Motor neuron (in vitro differentiated cells): Measurements from ENCODE around the gene PCNX4. TPM values are rescaled to one million over a fixed set of nuclear protein-coding genes. Genes with fewer than 3 reads are reported as not detected.
"Not testable (repeated sequence)": the region's sequence is repeated elsewhere in the genome, so short reads cannot be mapped to it uniquely, and the experiment has no call there.

Source experiments
- ATAC-seq, 8 experiments: fragments of 200-7000 bp; cut with Tn5 transposase; replicated peaks in 6 of 8; 2 replicates each; pipeline ENCODE4 v1.8.0; 2021; ENCODE audit warnings: mild to moderate bottlenecking in 8 of 8, moderate library complexity in 8 of 8
- H3K27ac ChIP-seq, 2 donors: fragments of 250-450 bp; sonication (Bioruptor Pico); 2 replicates each; pipeline ENCODE4 v1.9.0; 2021; ENCODE audit warnings: antibody characterized with exemption in 2 of 2, mild to moderate bottlenecking in 2 of 2, moderate library complexity in 1 of 2
- H3K4me1 ChIP-seq, 2 donors: fragments of 250-450 bp; sonication (Bioruptor Pico); replicated peaks in 1 of 2; 2 replicates each; pipeline ENCODE4 v1.6.1; 2021; ENCODE audit warnings: antibody characterized with exemption in 2 of 2, mild to moderate bottlenecking in 2 of 2, moderate library complexity in 1 of 2
- H3K4me3 ChIP-seq, 5 donors: fragments of 250-450 bp; sonication (Bioruptor Pico); 2 replicates each; pipeline ENCODE4 v1.9.0; 2021; ENCODE audit warnings: antibody characterized with exemption in 5 of 5, mild to moderate bottlenecking in 5 of 5, moderate library complexity in 4 of 5
- WGBS, 10 experiments: fragments of 450-650 bp; shearing (Covaris generic); methylation state at CpG; one replicate each; pipeline ENCODE4 v1.0.0; 2022; 5-methylcytosine and 5-hydroxymethylcytosine counted together
- in situ Hi-C, 9 experiments: fragments of 400-800 bp; cut with MboI; loops; one replicate each; pipeline ENCODE4 v1.15.0; 2021; ENCODE audit warnings: low sequenced_read_pairs in 9 of 9, low pct_unique_long_range_greater_than_20kb in 2 of 9; ENCODE audit not compliant: unreplicated experiment in 9 of 9
- total RNA-seq, 8 experiments: library from RNA; unstranded; fragments of 300-600 nt; gene quantifications; 2 replicates each; pipeline versions ENCODE4 v1.2.3 to v1.2.4, GENCODE V29; 2022

The PCNX4 gene
- total RNA-seq, 8 experiments from 2014 or later = 48.6 to 137 (median 69.1) TPM

GRCh38 chr14:60090864-60091519, 731 bp upstream of the PCNX4 start:
- WGBS, 10 experiments = 0 to 63% (median 44%) methylated on average over 1 to 8 of the region's 16 CpGs
- in situ Hi-C loops = no loop called here
- ATAC-seq = peak in 3 of 8 experiments; percentile 7 to 10 (median 10)

GRCh38 chr14:60092526-60092920, 800 bp downstream of the PCNX4 start:
- ATAC-seq = peak in 1 of 8 experiments; percentile 0
- Histone ChIP-seq H3K4me1 (peaks cover 10 to 16% of the 10 kb centered on the region in 2 donors), H3K27ac (peak overlapping the region; percentile 96 to 98), H3K4me3 (peak overlapping the region; percentile 46 to 84 (median 78))
- 0 to 6% (median 0%) methylated on average over 3 to 14 of the region's 14 CpGs; no CpG with 5 or more reads in 1 of the 10 experiments for WGBS, 10 experiments
- in situ Hi-C loops = no loop called here

More at GRCh38 chr14:60090864-60091519, 731 bp upstream of the PCNX4 start:
- Histone ChIP-seq H3K27ac (peak overlapping the region; percentile 96 to 98), H3K4me3 (peak overlapping the region; percentile 46 to 84 (median 78)), H3K4me1 (peaks cover 10 to 16% of the 10 kb centered on the region in 2 donors)

DNA sequence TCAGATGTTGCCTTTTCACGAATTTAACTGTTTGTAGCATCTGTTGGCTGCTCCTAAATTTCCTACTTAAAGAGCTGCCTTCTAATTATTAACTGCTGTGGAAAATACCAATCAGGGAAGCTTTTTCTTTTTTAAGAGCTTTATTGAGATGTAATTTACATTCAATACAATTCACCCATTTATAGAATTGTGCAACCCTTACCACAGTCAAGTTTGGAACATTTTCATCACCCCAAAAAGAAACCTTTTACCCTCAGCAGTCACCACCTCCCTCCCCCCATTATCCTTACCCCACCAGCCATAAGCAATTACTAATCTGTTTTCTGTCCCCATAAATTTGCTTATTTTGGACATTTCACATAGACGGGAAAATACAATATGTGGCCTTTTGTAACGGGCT, 1.4 kb downstream of the PCNX4 start:
- WGBS, 10 experiments = 0 to 20% (median 0%) methylated on average over 2 to 3 of the region's 3 CpGs
- H3K27ac ChIP-seq = peak overlapping the region in 1 of 2 donors; percentile 96
- in situ Hi-C loops = no loop called here
- no peak for ATAC-seq
- peaks cover 10 to 16% of the 10 kb centered on the region in 2 donors for H3K4me1 ChIP-seq
- peak overlapping the region; percentile 46 to 84 (median 78) for H3K4me3 ChIP-seq

GRCh38 chr14:60093606-60094005, 1.9 kb downstream of the PCNX4 start:
- no peak overlapping the region for H3K27ac ChIP-seq
- no peak for ATAC-seq
- H3K4me3 ChIP-seq = peak overlapping the region; percentile 46 to 84 (median 78)
- H3K4me1 ChIP-seq = peaks cover 10 to 16% of the 10 kb centered on the region in 2 donors
- in situ Hi-C loops = no loop called here

DNA sequence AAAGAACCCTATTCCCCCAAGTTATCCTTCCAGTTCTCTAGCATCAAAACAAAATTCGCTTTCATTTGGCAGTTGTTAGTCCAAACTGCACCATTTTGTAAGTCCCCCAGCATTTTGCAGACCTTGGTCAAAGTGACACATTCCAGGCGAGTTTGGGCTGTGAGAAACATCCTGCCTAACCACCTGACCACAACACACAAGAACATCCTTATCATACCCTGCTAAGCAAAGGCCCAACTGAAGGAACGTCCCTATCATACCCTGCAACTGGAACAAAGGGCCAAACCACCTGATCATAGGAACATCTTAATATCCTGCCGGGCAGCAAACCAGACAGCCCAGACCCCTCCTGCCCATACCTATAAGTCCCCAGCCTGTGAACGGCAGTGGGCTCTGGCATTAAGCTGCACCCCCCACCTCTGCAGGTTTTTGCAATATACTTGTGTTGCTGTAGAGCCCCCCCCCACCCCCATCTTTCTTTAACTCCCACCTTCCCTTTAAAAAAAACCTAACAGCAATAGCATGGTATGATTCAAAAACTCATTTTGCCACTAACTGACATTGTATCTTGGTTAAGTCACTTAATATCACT, 2.7 kb downstream of the PCNX4 start:
- no peak overlapping the region for H3K27ac ChIP-seq
- peaks cover 10 to 16% of the 10 kb centered on the region in 2 donors for H3K4me1 ChIP-seq
- WGBS, 10 experiments = 28 to 100% (median 50%) methylated on average over 1 to 4 of the region's 5 CpGs; no CpG with 5 or more reads in 3 of the 10 experiments
- H3K4me3 ChIP-seq = peak overlapping the region; percentile 46 to 84 (median 78)
- in situ Hi-C loops = no loop called here
- no peak for ATAC-seq

DNA sequence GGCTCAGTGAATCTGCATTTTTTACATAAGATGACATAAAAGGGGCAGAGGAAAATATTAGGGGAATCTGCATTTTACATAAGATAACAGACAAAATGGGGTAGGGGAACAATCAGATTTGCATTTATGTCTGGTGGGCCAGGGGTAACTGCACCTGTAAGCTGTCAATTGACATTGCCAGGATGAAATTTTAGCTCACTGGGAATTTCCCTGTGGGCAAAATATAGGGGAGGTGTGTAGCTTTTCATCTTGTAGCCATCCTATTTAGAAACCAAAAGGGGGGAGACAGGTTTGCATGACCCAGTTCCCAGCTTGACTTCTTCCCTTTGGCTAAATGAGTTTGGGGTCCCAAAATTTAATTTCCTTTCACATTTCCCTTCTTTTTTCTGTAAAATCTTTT, 3.5 kb downstream of the PCNX4 start:
- Histone ChIP-seq H3K4me1 (peaks cover 10 to 16% of the 10 kb centered on the region in 2 donors), H3K4me3 (peak overlapping the region in 4 of 5 donors; percentile 46 to 84 (median 80)), H3K27ac (no peak overlapping the region)
- in situ Hi-C loops = no loop called here
- ATAC-seq = no peak

DNA sequence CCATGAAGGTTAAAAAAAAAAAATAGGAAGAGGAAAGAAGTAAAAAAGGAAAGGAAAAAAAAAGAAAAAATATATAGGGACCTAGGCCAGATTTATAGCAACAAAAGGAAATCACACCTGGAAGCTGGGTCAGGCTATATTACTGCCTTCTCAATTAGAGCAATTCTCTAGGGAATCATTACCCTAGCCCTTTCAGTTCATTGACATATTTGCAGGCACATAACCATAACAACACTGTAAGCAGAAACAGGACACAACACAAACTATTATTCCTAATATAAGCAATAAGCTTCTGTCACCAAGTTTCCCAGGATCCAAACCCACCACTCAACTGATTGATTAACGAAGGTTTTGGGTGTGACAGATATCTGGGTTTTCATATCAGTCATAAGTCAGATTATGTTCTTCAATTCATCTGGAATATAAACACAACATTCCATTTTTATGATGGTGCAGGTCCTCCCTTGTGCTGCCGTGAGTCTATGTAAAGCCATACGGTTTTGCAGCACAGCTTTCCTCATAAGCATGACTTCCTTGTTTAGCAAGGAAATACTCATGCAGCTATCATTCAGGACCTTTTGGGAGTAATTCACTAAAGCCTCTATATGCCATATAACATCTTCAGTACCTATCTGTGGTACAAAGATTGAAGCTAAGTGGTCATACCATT, 4.2 kb downstream of the PCNX4 start:
- ATAC-seq = no peak
- H3K27ac ChIP-seq = no peak overlapping the region
- H3K4me1 ChIP-seq = peaks cover 10 to 12% of the 10 kb centered on the region in 2 donors
- WGBS, 10 experiments = 17 to 80% (median 59%) methylated on average over 1 to 3 of the region's 3 CpGs; no CpG with 5 or more reads in 2 of the 10 experiments
- H3K4me3 ChIP-seq = no peak overlapping the region
- in situ Hi-C loops = no loop called here

DNA sequence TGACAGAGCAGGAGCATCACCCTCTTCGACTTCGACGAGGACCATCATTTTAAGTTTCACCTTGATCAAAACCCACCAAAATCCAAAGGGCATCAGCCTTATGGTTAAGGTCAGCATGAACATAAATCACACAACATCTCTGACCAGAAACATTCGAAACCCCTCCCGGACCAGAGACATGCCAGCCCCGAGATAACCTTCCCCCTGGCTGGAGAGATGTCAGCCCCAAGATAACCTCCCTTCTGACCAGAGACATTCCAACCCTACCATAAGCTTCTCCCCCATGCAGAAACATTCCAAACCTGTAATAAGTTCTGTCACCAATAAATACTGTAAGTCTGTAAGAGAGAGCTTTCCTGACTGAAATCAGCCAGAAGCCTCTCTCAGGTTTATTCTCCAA, 6.3 kb downstream of the PCNX4 start:
- in situ Hi-C loops = no loop called here
- WGBS, 10 experiments = 80 to 100% (median 97%) methylated on average over 1 to 3 of the region's 6 CpGs; no CpG with 5 or more reads in 6 of the 10 experiments
- peaks cover 10 to 11% of the 10 kb centered on the region in 2 donors for H3K4me1 ChIP-seq
- H3K4me3 ChIP-seq = no peak overlapping the region
- H3K27ac ChIP-seq = no peak overlapping the region
- no peak for ATAC-seq

- ATAC-seq, in situ Hi-C loops, H3K4me1 ChIP-seq, H3K27ac ChIP-seq, H3K4me3 ChIP-seq: not testable (repeated sequence)
- 94 to 100% (median 95%) methylated on average over 2 to 7 of the region's 7 CpGs; no CpG with 5 or more reads in 1 of the 10 experiments for WGBS, 10 experiments
Observed at GRCh38 chr14:60099855-60100254, 8.1 kb downstream of the PCNX4 start.

DNA sequence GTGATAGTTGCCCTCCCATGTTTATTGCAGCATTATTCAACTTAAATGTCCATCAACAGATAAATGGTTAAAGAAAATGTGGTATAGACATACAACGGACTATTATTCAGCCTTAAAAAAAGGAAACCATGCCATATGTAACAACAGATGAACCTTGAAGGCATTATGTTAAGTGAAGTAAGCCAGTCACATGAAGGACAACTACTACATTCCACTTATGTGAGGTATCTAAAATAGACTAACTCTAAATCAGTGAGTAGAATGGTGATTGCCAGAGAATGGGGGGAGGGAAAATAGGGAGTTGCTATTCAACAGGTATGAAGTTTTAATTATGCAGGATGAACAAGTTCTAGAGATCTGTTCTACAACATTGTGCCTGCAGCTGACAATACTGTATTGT, 10.1 kb downstream of the PCNX4 start:
- peak in 3 of 8 experiments; percentile 15 to 56 (median 49) for ATAC-seq
- WGBS, 10 experiments = 14 to 100% (median 97%) methylated on average over 1 of the region's 1 CpG
- Histone ChIP-seq H3K4me1 (no peaks in the 10 kb centered on the region), H3K27ac (no peak overlapping the region), H3K4me3 (no peak overlapping the region)
- in situ Hi-C loops = no loop called here

GRCh38 chr14:60102389-60102788, 10.7 kb downstream of the PCNX4 start:
- WGBS, 10 experiments = 0 to 100% (median 74%) methylated on average over 1 to 2 of the region's 2 CpGs
- no peaks in the 10 kb centered on the region for H3K4me1 ChIP-seq
- H3K4me3 ChIP-seq = no peak overlapping the region
- no peak for ATAC-seq
- in situ Hi-C loops = no loop called here
- H3K27ac ChIP-seq = no peak overlapping the region

- in situ Hi-C loops = no loop called here
- 6 to 88% (median 50%) methylated on average over 1 to 2 of the region's 2 CpGs; no CpG with 5 or more reads in 3 of the 10 experiments for WGBS, 10 experiments
- H3K4me3 ChIP-seq = no peak overlapping the region
- peak in 6 of 8 experiments; percentile 14 to 65 (median 50) for ATAC-seq
- H3K4me1 ChIP-seq = no peaks in the 10 kb centered on the region
- H3K27ac ChIP-seq = no peak overlapping the region
Observed at GRCh38 chr14:60106339-60106738, 14.6 kb downstream of the PCNX4 start.

DNA sequence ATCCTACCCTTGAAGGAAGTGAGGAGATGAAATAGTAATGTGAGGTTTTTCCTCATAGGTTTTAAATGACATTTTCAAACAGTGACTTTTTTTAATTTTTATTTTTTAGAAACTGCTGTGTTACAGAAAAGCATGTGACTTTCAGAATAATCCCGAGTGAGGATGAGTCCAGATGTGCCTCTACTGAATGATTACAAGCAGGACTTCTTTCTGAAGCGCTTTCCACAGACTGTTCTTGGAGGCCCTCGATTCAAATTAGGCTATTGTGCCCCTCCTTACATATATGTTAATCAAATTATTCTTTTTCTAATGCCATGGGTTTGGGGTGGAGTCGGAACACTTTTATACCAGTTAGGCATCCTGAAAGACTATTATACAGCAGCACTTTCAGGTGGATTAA, 15.8 kb downstream of the PCNX4 start:
- in situ Hi-C loops = no loop called here
- H3K4me1 ChIP-seq = no peaks in the 10 kb centered on the region
- ATAC-seq = peak in 6 of 8 experiments; percentile 19 to 82 (median 50)
- H3K27ac ChIP-seq = no peak overlapping the region
- WGBS, 10 experiments = 7 to 100% (median 73%) methylated on average over 1 to 4 of the region's 4 CpGs; no CpG with 5 or more reads in 1 of the 10 experiments
- H3K4me3 ChIP-seq = no peak overlapping the region
